H9 (cell line): ENCODE data around the gene EBLN2. TPM values are rescaled to one million over a fixed set of nuclear protein-coding genes. Genes with fewer than 3 reads are reported as not detected.
A peak's percentile ranks its signal among the peaks of the same experiment; 100 is the strongest.

Experiments used
- DNase-seq: peaks from one replicate; pipeline ENCODE4 v3.0.0-alpha.2; 2017
- H2AFZ ChIP-seq: one replicate; pipeline ENCODE4 v1.6.1; 2013; ENCODE audit warnings: mild to moderate bottlenecking, low read length, control low read depth, moderate library complexity
- H2AK5ac ChIP-seq: 2 replicates; pipeline ENCODE4 v1.6.1; 2013; ENCODE audit warnings: low read length, control low read depth, mixed read lengths; ENCODE audit not compliant: insufficient read length
- H2BK120ac ChIP-seq: one replicate; pipeline ENCODE4 v1.6.1; 2013; ENCODE audit warnings: low read depth, mild to moderate bottlenecking, low read length, control low read depth, inconsistent platforms; ENCODE audit not compliant: poor library complexity, severe bottlenecking
- H2BK12ac ChIP-seq: 2 replicates; pipeline ENCODE4 v1.6.1; 2013; ENCODE audit warnings: low read length, control low read depth, mixed read lengths, low read depth; ENCODE audit not compliant: insufficient read length
- H2BK15ac ChIP-seq: 2 replicates; pipeline ENCODE4 v1.6.1; 2013; ENCODE audit warnings: low read depth, low read length, control low read depth
- H2BK20ac ChIP-seq: one replicate; pipeline ENCODE4 v1.6.1; 2013; ENCODE audit warnings: low read depth, mild to moderate bottlenecking, low read length, control low read depth, inconsistent platforms; ENCODE audit not compliant: poor library complexity, severe bottlenecking
- H2BK5ac ChIP-seq: 2 replicates; pipeline ENCODE4 v1.6.1; 2013; ENCODE audit warnings: low read length, control low read depth, mixed read lengths; ENCODE audit not compliant: insufficient read length
- H3K14ac ChIP-seq: 2 replicates; pipeline ENCODE4 v1.6.1; 2013; ENCODE audit warnings: low read length, control low read depth; ENCODE audit not compliant: insufficient read depth
- H3K18ac ChIP-seq: 2 replicates; pipeline ENCODE4 v1.6.1; 2013; ENCODE audit warnings: low read depth, mild to moderate bottlenecking, mixed read lengths, low read length, control low read depth; ENCODE audit not compliant: insufficient read length
- H3K23ac ChIP-seq: 2 replicates; pipeline ENCODE4 v1.6.1; 2013; ENCODE audit warnings: low read length, control low read depth, mixed read lengths, low read depth; ENCODE audit not compliant: insufficient read length
- H3K23me2 ChIP-seq: 2 replicates; pipeline ENCODE4 v1.6.1; 2013; ENCODE audit warnings: low read depth, mild to moderate bottlenecking, mixed read lengths, low read length, control low read depth; ENCODE audit not compliant: insufficient read length, poor library complexity, severe bottlenecking
- H3K27ac ChIP-seq: 2 replicates; pipeline ENCODE4 v1.5.1; 2013; ENCODE audit warnings: low read length, control low read depth, mixed read lengths, low read depth; ENCODE audit not compliant: insufficient read length
- H3K27me3 ChIP-seq: 2 replicates; pipeline ENCODE4 v1.6.1; 2013; ENCODE audit warnings: low read length, control low read depth, inconsistent platforms; ENCODE audit not compliant: insufficient read depth
- H3K4ac ChIP-seq: 2 replicates; pipeline ENCODE4 v1.6.1; 2013; ENCODE audit warnings: low read depth, mild to moderate bottlenecking, control low read depth, inconsistent platforms, low read length, moderate library complexity
- H3K4me1 ChIP-seq: 2 replicates; pipeline ENCODE4 v1.6.1; 2013; ENCODE audit warnings: low read length, control low read depth, inconsistent platforms; ENCODE audit not compliant: insufficient read depth
- H3K4me2 ChIP-seq: 2 replicates; pipeline ENCODE4 v1.6.1; 2013; ENCODE audit warnings: low read length, control low read depth, mixed read lengths; ENCODE audit not compliant: insufficient read length, insufficient read depth
- H3K56ac ChIP-seq: 2 replicates; pipeline ENCODE4 v1.6.1; 2013; ENCODE audit warnings: low read depth, mild to moderate bottlenecking, mixed read lengths, low read length, control low read depth; ENCODE audit not compliant: insufficient read length
- H3K79me1 ChIP-seq: 2 replicates; pipeline ENCODE4 v1.6.1; 2013; ENCODE audit warnings: low read depth, mild to moderate bottlenecking, moderate library complexity, low read length, control low read depth, inconsistent platforms; ENCODE audit not compliant: insufficient read depth, poor library complexity, severe bottlenecking
- H3K79me2 ChIP-seq: 2 replicates; pipeline ENCODE4 v1.6.1; 2013; ENCODE audit warnings: low read length, control low read depth, inconsistent platforms; ENCODE audit not compliant: insufficient read depth
- H3K9ac ChIP-seq: 2 replicates; pipeline ENCODE4 v1.6.1; 2013; ENCODE audit warnings: low read length, control low read depth, mixed read lengths; ENCODE audit not compliant: insufficient read length; ENCODE audit errors: extremely low read depth
- H3K9me3 ChIP-seq: one replicate; pipeline ENCODE4 v1.6.1; 2013; ENCODE audit warnings: low read depth, low read length, inconsistent platforms; ENCODE audit not compliant: control insufficient read depth
- H3T11ph ChIP-seq: one replicate; pipeline ENCODE4 v1.6.1; 2013; ENCODE audit warnings: mild to moderate bottlenecking, low read length, control low read depth, inconsistent platforms
- H4K20me1 ChIP-seq: one replicate; pipeline ENCODE4 v1.6.1; 2013; ENCODE audit not compliant: control insufficient read depth, insufficient read length, insufficient read depth
- H4K5ac ChIP-seq: 2 replicates; pipeline ENCODE4 v1.6.1; 2013; ENCODE audit warnings: low read depth, mild to moderate bottlenecking, mixed read lengths, low read length, control low read depth; ENCODE audit not compliant: insufficient read length
- H4K8ac ChIP-seq: replicated peaks from 2 replicates; pipeline ENCODE4 v1.6.1; 2013; ENCODE audit warnings: low read length, control low read depth, mixed read lengths, low read depth; ENCODE audit not compliant: insufficient read length
- H4K91ac ChIP-seq: 2 replicates; pipeline ENCODE4 v1.6.1; 2013; ENCODE audit warnings: low read depth, mild to moderate bottlenecking, moderate library complexity, mixed read lengths, low read length, control low read depth; ENCODE audit not compliant: insufficient read length
- H3K27ac Mint-ChIP-seq, 3 experiments: 2 replicates in 2 of 3; 3 replicates in 1 of 3; pipeline ENCODE4 v1.8.0; 2020 to 2021; ENCODE audit warnings: mixed read lengths in 3 of 3, mild to moderate bottlenecking in 1 of 3, moderate library complexity in 1 of 3
- H3K27me3 Mint-ChIP-seq: 2 replicates; pipeline ENCODE4 v1.8.0; 2021; ENCODE audit warnings: low read depth, mild to moderate bottlenecking, moderate library complexity, mixed read lengths
- H3K36me3 Mint-ChIP-seq, 3 experiments: 2 replicates in 2 of 3; 3 replicates in 1 of 3; pipeline ENCODE4 v1.8.0; 2020 to 2021; ENCODE audit warnings: low read depth in 3 of 3, mixed read lengths in 3 of 3; ENCODE audit not compliant: insufficient read depth in 1 of 3
- H3K4me1 Mint-ChIP-seq, 2 experiments: 2 replicates each; pipeline ENCODE4 v1.8.0; 2020; ENCODE audit warnings: mixed read lengths in 2 of 2
- H3K4me3 Mint-ChIP-seq, 2 experiments: 2 replicates in 1 of 2; 3 replicates in 1 of 2; pipeline ENCODE4 v1.8.0; 2020 to 2021; ENCODE audit warnings: mild to moderate bottlenecking in 2 of 2, mixed read lengths in 2 of 2, moderate library complexity in 1 of 2
- H3K9me3 Mint-ChIP-seq, 2 experiments: 2 replicates in 1 of 2; 3 replicates in 1 of 2; pipeline ENCODE4 v1.8.0; 2020; ENCODE audit warnings: mild to moderate bottlenecking in 2 of 2, mixed read lengths in 2 of 2, moderate library complexity in 1 of 2
- CTCF ChIP-seq: fragments of 200-600 bp; sonication (generic); conservative IDR thresholded peaks from 3 replicates; pipeline ENCODE4 v1.8.0; 2021; ENCODE audit warnings: antibody characterized with exemption, mild to moderate bottlenecking
- WGBS: extraction: QIAGEN DNeasy Blood & Tissue Kit; methylation state at CpG from one replicate; pipeline ENCODE4 v1.1.7; 2013; ENCODE audit warnings: missing lambda C conversion rate, low lambda C conversion rate, mixed read lengths; ENCODE audit not compliant: insufficient read length; ENCODE audit errors: extremely low coverage; 5-methylcytosine and 5-hydroxymethylcytosine counted together
- total RNA-seq: library from RNA; stranded (reverse); gene quantifications from 2 replicates; pipeline ENCODE4 v1.2.1, GENCODE V29; 2021

EBLN2 gene
- total RNA-seq, 1 experiment from 2014 or later = 6.1 TPM

GRCh38 chr3:73041537-73041936 lies 19.9 kb upstream of the EBLN2 start:
- H2AFZ ChIP-seq = no peak overlapping the region
- no CpG with 5 or more reads among the region's 3 CpGs for WGBS
- H3K4ac ChIP-seq = no peak overlapping the region
- no peak for DNase-seq
- H3K79me2 ChIP-seq = peaks cover 57% of the 10 kb centered on the region; the same call in 1 of the 2 replicates
- no peak overlapping the region for H3K4me2 ChIP-seq
- no peak overlapping the region for H3T11ph ChIP-seq
- no peaks in the 10 kb centered on the region for H3K79me1 ChIP-seq
- H3K4me3 Mint-ChIP-seq = no peak overlapping the region
- no peaks in the 10 kb centered on the region for H3K27me3 ChIP-seq
- no peak overlapping the region for H3K14ac ChIP-seq
- H2BK120ac ChIP-seq = no peak overlapping the region
- H3K27me3 Mint-ChIP-seq = no peaks in the 10 kb centered on the region
- no peak overlapping the region for H3K18ac ChIP-seq
- H3K9me3 Mint-ChIP-seq = no peaks in the 10 kb centered on the region
- no peak overlapping the region for H2BK5ac ChIP-seq
- H4K5ac ChIP-seq = no peak overlapping the region
- no peak overlapping the region for H4K91ac ChIP-seq
- no peak overlapping the region for H2BK12ac ChIP-seq
- H3K23me2 ChIP-seq = no peaks in the 10 kb centered on the region
- H2BK15ac ChIP-seq = no peak overlapping the region
- no peaks in the 10 kb centered on the region for H3K9me3 ChIP-seq
- H3K56ac ChIP-seq = no peak overlapping the region
- no peak overlapping the region for H3K9ac ChIP-seq
- 0 out of 7 replicates have a peak, but pooled peaks cover 0 to 2% (median 0%) of the 10 kb centered on the region in 3 experiments for H3K36me3 Mint-ChIP-seq
- no peak overlapping the region for H4K8ac ChIP-seq
- H4K20me1 ChIP-seq = no peaks in the 10 kb centered on the region
- H3K27ac Mint-ChIP-seq = peak overlapping the region in 1 of 3 experiments; percentile 83; a peak in 3 of 7 replicates
- H3K23ac ChIP-seq = no peak overlapping the region
- peaks cover 63 to 82% of the 10 kb centered on the region in 2 experiments for H3K4me1 Mint-ChIP-seq
- no peak for TF ChIP-seq CTCF
- H2BK20ac ChIP-seq = no peak overlapping the region
- no peak overlapping the region for H3K27ac ChIP-seq
- H3K4me1 ChIP-seq = peaks cover 7% of the 10 kb centered on the region
- H2AK5ac ChIP-seq = no peak overlapping the region
